ENCODE measurements around the gene CFAP54.

- TF ChIP-seq, protein P1, sequence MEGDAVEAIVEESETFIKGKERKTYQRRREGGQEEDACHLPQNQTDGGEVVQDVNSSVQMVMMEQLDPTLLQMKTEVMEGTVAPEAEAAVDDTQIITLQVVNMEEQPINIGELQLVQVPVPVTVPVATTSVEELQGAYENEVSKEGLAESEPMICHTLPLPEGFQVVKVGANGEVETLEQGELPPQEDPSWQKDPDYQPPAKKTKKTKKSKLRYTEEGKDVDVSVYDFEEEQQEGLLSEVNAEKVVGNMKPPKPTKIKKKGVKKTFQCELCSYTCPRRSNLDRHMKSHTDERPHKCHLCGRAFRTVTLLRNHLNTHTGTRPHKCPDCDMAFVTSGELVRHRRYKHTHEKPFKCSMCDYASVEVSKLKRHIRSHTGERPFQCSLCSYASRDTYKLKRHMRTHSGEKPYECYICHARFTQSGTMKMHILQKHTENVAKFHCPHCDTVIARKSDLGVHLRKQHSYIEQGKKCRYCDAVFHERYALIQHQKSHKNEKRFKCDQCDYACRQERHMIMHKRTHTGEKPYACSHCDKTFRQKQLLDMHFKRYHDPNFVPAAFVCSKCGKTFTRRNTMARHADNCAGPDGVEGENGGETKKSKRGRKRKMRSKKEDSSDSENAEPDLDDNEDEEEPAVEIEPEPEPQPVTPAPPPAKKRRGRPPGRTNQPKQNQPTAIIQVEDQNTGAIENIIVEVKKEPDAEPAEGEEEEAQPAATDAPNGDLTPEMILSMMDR (conservative IDR thresholded peaks at IDR 0.05; ENCODE audit: low read depth in 2 of 2), result no peak
- TF ChIP-seq POLR2AphosphoS5 (IDR thresholded peaks at IDR 0.05; ENCODE audit: low read depth) (no peak), EZH2 (IDR thresholded peaks at IDR 0.05; ENCODE audit: low read depth, unreplicated experiment) (no peak), ZNF331 (CRISPR knock-in tag; IDR thresholded peaks at IDR 0.05; ENCODE audit: low read depth) (no peak), CREB1 (CRISPR knock-in tag; IDR thresholded peaks at IDR 0.05; ENCODE audit: low read depth) (no peak), ETS1 (IDR thresholded peaks at IDR 0.05) (no peak), JUNB (IDR thresholded peaks at IDR 0.05; ENCODE audit: unreplicated experiment) (no peak), EZH2phosphoT487 (IDR thresholded peaks at IDR 0.05; ENCODE audit: unreplicated experiment) (no peak), STAT1 (IDR thresholded peaks at IDR 0.05; ENCODE audit: unreplicated experiment) (no peak), NANOG (IDR thresholded peaks at IDR 0.05; ENCODE audit: borderline replicate concordance) (no peak)
- TF ChIP-seq, protein P2, sequence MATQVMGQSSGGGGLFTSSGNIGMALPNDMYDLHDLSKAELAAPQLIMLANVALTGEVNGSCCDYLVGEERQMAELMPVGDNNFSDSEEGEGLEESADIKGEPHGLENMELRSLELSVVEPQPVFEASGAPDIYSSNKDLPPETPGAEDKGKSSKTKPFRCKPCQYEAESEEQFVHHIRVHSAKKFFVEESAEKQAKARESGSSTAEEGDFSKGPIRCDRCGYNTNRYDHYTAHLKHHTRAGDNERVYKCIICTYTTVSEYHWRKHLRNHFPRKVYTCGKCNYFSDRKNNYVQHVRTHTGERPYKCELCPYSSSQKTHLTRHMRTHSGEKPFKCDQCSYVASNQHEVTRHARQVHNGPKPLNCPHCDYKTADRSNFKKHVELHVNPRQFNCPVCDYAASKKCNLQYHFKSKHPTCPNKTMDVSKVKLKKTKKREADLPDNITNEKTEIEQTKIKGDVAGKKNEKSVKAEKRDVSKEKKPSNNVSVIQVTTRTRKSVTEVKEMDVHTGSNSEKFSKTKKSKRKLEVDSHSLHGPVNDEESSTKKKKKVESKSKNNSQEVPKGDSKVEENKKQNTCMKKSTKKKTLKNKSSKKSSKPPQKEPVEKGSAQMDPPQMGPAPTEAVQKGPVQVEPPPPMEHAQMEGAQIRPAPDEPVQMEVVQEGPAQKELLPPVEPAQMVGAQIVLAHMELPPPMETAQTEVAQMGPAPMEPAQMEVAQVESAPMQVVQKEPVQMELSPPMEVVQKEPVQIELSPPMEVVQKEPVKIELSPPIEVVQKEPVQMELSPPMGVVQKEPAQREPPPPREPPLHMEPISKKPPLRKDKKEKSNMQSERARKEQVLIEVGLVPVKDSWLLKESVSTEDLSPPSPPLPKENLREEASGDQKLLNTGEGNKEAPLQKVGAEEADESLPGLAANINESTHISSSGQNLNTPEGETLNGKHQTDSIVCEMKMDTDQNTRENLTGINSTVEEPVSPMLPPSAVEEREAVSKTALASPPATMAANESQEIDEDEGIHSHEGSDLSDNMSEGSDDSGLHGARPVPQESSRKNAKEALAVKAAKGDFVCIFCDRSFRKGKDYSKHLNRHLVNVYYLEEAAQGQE (IDR thresholded peaks at IDR 0.05; ENCODE audit: unreplicated experiment), result no peak
- TF ChIP-seq, protein P3, sequence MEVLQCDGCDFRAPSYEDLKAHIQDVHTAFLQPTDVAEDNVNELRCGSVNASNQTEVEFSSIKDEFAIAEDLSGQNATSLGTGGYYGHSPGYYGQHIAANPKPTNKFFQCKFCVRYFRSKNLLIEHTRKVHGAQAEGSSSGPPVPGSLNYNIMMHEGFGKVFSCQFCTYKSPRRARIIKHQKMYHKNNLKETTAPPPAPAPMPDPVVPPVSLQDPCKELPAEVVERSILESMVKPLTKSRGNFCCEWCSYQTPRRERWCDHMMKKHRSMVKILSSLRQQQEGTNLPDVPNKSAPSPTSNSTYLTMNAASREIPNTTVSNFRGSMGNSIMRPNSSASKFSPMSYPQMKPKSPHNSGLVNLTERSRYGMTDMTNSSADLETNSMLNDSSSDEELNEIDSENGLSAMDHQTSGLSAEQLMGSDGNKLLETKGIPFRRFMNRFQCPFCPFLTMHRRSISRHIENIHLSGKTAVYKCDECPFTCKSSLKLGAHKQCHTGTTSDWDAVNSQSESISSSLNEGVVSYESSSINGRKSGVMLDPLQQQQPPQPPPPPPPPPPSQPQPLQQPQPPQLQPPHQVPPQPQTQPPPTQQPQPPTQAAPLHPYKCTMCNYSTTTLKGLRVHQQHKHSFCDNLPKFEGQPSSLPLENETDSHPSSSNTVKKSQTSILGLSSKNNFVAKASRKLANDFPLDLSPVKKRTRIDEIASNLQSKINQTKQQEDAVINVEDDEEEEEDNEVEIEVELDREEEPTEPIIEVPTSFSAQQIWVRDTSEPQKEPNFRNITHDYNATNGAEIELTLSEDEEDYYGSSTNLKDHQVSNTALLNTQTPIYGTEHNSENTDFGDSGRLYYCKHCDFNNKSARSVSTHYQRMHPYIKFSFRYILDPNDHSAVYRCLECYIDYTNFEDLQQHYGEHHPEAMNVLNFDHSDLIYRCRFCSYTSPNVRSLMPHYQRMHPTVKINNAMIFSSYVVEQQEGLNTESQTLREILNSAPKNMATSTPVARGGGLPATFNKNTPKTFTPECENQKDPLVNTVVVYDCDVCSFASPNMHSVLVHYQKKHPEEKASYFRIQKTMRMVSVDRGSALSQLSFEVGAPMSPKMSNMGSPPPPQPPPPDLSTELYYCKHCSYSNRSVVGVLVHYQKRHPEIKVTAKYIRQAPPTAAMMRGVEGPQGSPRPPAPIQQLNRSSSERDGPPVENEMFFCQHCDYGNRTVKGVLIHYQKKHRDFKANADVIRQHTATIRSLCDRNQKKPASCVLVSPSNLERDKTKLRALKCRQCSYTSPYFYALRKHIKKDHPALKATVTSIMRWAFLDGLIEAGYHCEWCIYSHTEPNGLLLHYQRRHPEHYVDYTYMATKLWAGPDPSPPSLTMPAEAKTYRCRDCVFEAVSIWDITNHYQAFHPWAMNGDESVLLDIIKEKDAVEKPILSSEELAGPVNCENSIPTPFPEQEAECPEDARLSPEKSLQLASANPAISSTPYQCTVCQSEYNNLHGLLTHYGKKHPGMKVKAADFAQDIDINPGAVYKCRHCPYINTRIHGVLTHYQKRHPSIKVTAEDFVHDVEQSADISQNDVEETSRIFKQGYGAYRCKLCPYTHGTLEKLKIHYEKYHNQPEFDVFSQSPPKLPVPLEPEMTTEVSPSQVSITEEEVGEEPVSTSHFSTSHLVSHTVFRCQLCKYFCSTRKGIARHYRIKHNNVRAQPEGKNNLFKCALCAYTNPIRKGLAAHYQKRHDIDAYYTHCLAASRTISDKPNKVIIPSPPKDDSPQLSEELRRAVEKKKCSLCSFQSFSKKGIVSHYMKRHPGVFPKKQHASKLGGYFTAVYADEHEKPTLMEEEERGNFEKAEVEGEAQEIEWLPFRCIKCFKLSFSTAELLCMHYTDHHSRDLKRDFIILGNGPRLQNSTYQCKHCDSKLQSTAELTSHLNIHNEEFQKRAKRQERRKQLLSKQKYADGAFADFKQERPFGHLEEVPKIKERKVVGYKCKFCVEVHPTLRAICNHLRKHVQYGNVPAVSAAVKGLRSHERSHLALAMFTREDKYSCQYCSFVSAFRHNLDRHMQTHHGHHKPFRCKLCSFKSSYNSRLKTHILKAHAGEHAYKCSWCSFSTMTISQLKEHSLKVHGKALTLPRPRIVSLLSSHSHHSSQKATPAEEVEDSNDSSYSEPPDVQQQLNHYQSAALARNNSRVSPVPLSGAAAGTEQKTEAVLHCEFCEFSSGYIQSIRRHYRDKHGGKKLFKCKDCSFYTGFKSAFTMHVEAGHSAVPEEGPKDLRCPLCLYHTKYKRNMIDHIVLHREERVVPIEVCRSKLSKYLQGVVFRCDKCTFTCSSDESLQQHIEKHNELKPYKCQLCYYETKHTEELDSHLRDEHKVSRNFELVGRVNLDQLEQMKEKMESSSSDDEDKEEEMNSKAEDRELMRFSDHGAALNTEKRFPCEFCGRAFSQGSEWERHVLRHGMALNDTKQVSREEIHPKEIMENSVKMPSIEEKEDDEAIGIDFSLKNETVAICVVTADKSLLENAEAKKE (CRISPR knock-in tag; IDR thresholded peaks at IDR 0.05), result no peak
Measured at GRCh38 chr12:96623155-96623554, 133.8 kb downstream of the CFAP54 start.
